ENCODE data around the gene AIG1. TPM values are rescaled to one million over a fixed set of nuclear protein-coding genes. Genes with fewer than 3 reads are reported as not detected.
A peak's percentile ranks its signal among the peaks of the same experiment; 100 is the strongest.

The AIG1 gene
- polyA plus RNA-seq, 1 of the 3 experiments (the other 2 are of a cell fraction) = 36.8 TPM

GRCh38 chr6:143264379-143264778, 203.7 kb downstream of the AIG1 start:
- 88% methylated on average over 5 of the region's 5 CpGs for WGBS (ENCODE audit: low lambda C conversion rate)
- Histone ChIP-seq H3K36me3 (replicated peaks in 1 of 2; ENCODE audit: control insufficient read depth in 1 of 2, insufficient read depth in 2 of 2, low read length in 1 of 2) (no peaks in the 10 kb centered on the region), H3K4me1 (ENCODE audit: control insufficient read depth in 1 of 2, insufficient read depth in 2 of 2, low read depth in 1 of 2, low read length in 1 of 2) (no peaks in the 10 kb centered on the region; a peak in 1 of 4 replicates), H3K27me3 (ENCODE audit: insufficient read depth) (no peaks in the 10 kb centered on the region), H2AFZ (ENCODE audit: low read depth) (no peak overlapping the region), H3K9me3 (no peaks in the 10 kb centered on the region), H3K79me2 (ENCODE audit: insufficient read depth) (no peaks in the 10 kb centered on the region), H3K4me3 (ENCODE audit: low read depth in 2 of 2, low read length in 1 of 2) (no peak overlapping the region), H3K4me2 (no peak overlapping the region), H3K9me2 (no peaks in the 10 kb centered on the region), H3K27ac (ENCODE audit: low read depth in 2 of 2, low read length in 1 of 2) (no peak overlapping the region), H4K20me1 (ENCODE audit: insufficient read depth) (no peaks in the 10 kb centered on the region), H3K9ac (no peak overlapping the region), H3F3A (replicated peaks; ENCODE audit: insufficient read depth) (no peaks in the 10 kb centered on the region)
- TF ChIP-seq NFIC (IDR thresholded peaks at IDR 0.05; ENCODE audit: borderline replicate concordance) (peak; percentile 51; the same call in 1 of the 2 replicates), TAF1 (IDR thresholded peaks at IDR 0.05; ENCODE audit: borderline replicate concordance, low read depth, low read length) (no peak), RAD21 (IDR thresholded peaks at IDR 0.05; ENCODE audit: low read length) (no peak), EZH2phosphoT487 (IDR thresholded peaks at IDR 0.05; ENCODE audit: borderline replicate concordance, low read depth) (no peak), JUND (IDR thresholded peaks at IDR 0.05) (no peak)
- TF ChIP-seq, protein P1, sequence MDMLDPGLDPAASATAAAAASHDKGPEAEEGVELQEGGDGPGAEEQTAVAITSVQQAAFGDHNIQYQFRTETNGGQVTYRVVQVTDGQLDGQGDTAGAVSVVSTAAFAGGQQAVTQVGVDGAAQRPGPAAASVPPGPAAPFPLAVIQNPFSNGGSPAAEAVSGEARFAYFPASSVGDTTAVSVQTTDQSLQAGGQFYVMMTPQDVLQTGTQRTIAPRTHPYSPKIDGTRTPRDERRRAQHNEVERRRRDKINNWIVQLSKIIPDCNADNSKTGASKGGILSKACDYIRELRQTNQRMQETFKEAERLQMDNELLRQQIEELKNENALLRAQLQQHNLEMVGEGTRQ (IDR thresholded peaks at IDR 0.05; ENCODE audit: borderline replicate concordance, low read depth, low read length) = no peak
- TF ChIP-seq, protein P2, sequence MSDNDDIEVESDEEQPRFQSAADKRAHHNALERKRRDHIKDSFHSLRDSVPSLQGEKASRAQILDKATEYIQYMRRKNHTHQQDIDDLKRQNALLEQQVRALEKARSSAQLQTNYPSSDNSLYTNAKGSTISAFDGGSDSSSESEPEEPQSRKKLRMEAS (IDR thresholded peaks at IDR 0.05; ENCODE audit: low read depth) = no peak
- TF ChIP-seq, protein P3, sequence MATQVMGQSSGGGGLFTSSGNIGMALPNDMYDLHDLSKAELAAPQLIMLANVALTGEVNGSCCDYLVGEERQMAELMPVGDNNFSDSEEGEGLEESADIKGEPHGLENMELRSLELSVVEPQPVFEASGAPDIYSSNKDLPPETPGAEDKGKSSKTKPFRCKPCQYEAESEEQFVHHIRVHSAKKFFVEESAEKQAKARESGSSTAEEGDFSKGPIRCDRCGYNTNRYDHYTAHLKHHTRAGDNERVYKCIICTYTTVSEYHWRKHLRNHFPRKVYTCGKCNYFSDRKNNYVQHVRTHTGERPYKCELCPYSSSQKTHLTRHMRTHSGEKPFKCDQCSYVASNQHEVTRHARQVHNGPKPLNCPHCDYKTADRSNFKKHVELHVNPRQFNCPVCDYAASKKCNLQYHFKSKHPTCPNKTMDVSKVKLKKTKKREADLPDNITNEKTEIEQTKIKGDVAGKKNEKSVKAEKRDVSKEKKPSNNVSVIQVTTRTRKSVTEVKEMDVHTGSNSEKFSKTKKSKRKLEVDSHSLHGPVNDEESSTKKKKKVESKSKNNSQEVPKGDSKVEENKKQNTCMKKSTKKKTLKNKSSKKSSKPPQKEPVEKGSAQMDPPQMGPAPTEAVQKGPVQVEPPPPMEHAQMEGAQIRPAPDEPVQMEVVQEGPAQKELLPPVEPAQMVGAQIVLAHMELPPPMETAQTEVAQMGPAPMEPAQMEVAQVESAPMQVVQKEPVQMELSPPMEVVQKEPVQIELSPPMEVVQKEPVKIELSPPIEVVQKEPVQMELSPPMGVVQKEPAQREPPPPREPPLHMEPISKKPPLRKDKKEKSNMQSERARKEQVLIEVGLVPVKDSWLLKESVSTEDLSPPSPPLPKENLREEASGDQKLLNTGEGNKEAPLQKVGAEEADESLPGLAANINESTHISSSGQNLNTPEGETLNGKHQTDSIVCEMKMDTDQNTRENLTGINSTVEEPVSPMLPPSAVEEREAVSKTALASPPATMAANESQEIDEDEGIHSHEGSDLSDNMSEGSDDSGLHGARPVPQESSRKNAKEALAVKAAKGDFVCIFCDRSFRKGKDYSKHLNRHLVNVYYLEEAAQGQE (IDR thresholded peaks at IDR 0.05; ENCODE audit: low read depth, low read length) = no peak
- DNase-seq = peak; percentile 11
- CTCF ChIA-PET = no interaction called here
- POLR2A ChIA-PET = no interaction called here

DNA sequence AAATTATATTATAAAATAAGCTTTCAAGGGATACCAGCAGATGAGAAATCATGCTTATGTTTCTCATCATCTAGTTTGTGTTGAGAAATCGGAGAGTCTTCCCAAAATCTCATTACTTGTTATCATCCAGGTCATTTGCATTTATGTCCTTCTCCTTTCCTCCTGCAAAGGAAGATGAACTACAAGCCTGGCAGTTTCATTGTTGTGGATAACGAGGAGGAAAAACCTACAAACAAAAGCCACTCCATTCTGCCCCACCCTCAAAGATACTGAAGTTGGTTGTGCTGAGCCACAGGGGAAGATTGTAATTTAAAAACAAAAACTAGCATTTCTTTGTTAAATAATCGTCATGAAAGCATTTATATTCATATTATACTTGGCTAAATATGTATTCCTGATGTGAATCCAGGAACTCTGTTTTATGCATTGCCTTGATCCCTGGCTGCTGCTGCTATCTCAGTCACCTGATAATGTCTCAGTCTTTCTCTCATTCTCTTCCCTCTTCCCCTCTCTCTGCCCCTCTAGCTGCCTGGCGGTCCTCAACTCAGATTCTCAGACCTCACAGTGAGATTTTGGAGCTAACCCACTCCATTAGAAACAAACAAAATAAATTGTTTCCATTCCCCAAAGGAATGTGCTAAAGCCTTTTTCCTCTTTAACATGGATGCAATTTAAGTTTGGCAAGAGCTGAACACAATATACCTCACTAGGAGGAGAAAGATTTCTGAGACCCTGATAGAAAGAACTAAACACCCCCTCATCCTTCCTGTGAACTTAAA, 204.5 kb downstream of the AIG1 start:
- no peak overlapping the region for H3K4me3 ChIP-seq (ENCODE audit: low read depth in 2 of 2, low read length in 1 of 2)
- H3K4me2 ChIP-seq = no peak overlapping the region
- H2AFZ ChIP-seq (ENCODE audit: low read depth) = no peak overlapping the region
- DNase-seq = no peak
- no peak overlapping the region for H3K27ac ChIP-seq (ENCODE audit: low read depth in 2 of 2, low read length in 1 of 2)
- no peaks in the 10 kb centered on the region for H3K36me3 ChIP-seq (replicated peaks in 1 of 2; ENCODE audit: control insufficient read depth in 1 of 2, insufficient read depth in 2 of 2, low read length in 1 of 2)
- H3K4me1 ChIP-seq (ENCODE audit: control insufficient read depth in 1 of 2, insufficient read depth in 2 of 2, low read depth in 1 of 2, low read length in 1 of 2) = peaks cover under 1 to 2% of the 10 kb centered on the region in 2 experiments; a peak in 2 of 4 replicates
- H3F3A ChIP-seq (replicated peaks; ENCODE audit: insufficient read depth) = peaks cover under 1% of the 10 kb centered on the region
- H4K20me1 ChIP-seq (ENCODE audit: insufficient read depth) = no peaks in the 10 kb centered on the region
- no peaks in the 10 kb centered on the region for H3K79me2 ChIP-seq (ENCODE audit: insufficient read depth)
- H3K9me3 ChIP-seq = no peaks in the 10 kb centered on the region
- H3K9me2 ChIP-seq = no peaks in the 10 kb centered on the region
- POLR2A ChIA-PET = no interaction called here
- CTCF ChIA-PET = interaction anchor here (1.1 kb wide), 1 partner anchor 572 kb away, joined by 3 read pairs; no protein-coding TSS in a partner anchor
- no peaks in the 10 kb centered on the region for H3K27me3 ChIP-seq (ENCODE audit: insufficient read depth)
- no peak overlapping the region for H3K9ac ChIP-seq
- 76% methylated on average over 4 of the region's 4 CpGs for WGBS (ENCODE audit: low lambda C conversion rate)
- TF ChIP-seq JUND (IDR thresholded peaks at IDR 0.05) = no peak
- no peak for TF ChIP-seq POLR2AphosphoS5 (IDR thresholded peaks at IDR 0.05; ENCODE audit: low read depth, low read length)
- no peak for TF ChIP-seq FOSL2 (IDR thresholded peaks at IDR 0.05; ENCODE audit: borderline replicate concordance, low read depth)
- TF ChIP-seq CTCF (IDR thresholded peaks at IDR 0.05) = no peak
- TF ChIP-seq TEAD4 (IDR thresholded peaks at IDR 0.05; ENCODE audit: borderline replicate concordance, insufficient read depth) = no peak
- no peak for TF ChIP-seq SIN3A (IDR thresholded peaks at IDR 0.05; ENCODE audit: borderline replicate concordance, low read depth, low read length)
- TF ChIP-seq, protein P1 (IDR thresholded peaks at IDR 0.05; ENCODE audit: borderline replicate concordance, low read depth, low read length) = no peak
- no peak for TF ChIP-seq NRF1 (IDR thresholded peaks at IDR 0.05; ENCODE audit: low read depth, low read length)
- no peak for TF ChIP-seq RFX5 (IDR thresholded peaks at IDR 0.05; ENCODE audit: low read length)
- TF ChIP-seq ZBTB33 (IDR thresholded peaks at IDR 0.05; ENCODE audit: borderline replicate concordance, low read depth) = no peak
